Stimulated activated naive CD4-positive, alpha-beta T cell treated with Interleukin-2 at 50 U/mL for 16 hours (primary cell): Measurements from ENCODE around the gene STAM2.

Source experiments
- DNase-seq: peaks from one replicate; lab custom pipeline; 2025; lab: John Stamatoyannopoulos, UW

The STAM2 gene

GRCh38 chr2:152071092-152071491 lies 104.5 kb downstream of the STAM2 start:
- no peak for DNase-seq

- no peak for DNase-seq
Measured at GRCh38 chr2:152068226-152068625, 107.3 kb downstream of the STAM2 start.

- no peak for DNase-seq
Measured at GRCh38 chr2:152067823-152068222, 107.7 kb downstream of the STAM2 start.
